Activated CD8-positive, alpha-beta memory T cell treated with anti-CD3 and anti-CD28 coated beads, Interleukin-2, amount 50 U/mL, for 24 hours (primary cell): ENCODE data around the gene SIRT7.

ENCODE experiments used
- DNase-seq: peaks from one replicate; pipeline ENCODE4 v3.0.0-alpha.2; 2020; ENCODE audit errors: extremely low read depth

The SIRT7 gene, protein sequence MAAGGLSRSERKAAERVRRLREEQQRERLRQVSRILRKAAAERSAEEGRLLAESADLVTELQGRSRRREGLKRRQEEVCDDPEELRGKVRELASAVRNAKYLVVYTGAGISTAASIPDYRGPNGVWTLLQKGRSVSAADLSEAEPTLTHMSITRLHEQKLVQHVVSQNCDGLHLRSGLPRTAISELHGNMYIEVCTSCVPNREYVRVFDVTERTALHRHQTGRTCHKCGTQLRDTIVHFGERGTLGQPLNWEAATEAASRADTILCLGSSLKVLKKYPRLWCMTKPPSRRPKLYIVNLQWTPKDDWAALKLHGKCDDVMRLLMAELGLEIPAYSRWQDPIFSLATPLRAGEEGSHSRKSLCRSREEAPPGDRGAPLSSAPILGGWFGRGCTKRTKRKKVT

DNA sequence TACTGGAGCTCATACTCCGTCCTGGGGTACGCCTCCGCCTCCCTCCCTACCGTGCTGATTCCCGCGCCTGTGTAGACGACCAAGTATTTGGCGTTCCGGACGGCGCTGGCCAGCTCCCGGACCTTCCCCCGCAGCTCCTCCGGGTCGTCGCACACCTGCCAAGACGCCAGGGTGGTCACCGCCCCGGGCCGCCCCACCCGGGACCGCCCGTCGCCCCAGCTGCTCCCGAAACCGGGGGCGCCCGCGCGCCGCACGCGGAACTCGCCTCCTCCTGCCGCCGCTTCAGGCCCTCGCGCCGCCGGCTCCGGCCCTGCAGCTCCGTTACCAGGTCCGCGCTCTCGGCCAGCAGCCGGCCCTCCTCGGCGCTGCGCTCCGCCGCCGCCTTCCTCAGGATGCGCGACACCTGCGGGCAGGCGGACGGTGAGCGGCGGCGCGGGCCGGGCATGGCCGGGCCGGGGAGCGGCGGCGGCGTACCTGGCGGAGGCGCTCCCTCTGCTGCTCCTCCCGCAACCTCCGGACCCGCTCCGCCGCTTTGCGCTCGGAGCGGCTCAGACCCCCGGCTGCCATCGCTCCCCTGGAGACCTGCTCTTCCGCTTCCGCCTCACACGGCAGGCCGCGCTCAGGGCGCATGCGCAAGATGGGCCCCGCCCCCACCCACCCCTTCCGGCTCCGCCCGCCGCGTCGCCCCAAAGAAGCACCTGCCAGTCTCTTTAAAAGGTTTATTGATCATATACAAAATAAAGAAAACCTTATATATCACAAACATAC, at the start of gene SIRT7:
Gene SIRT7, minus strand, starts transcription at position 612 of the 768 bp plus-strand sequence. Its CDS starts 45 bp downstream, at position 567.
- DNase-seq = peak; percentile 54

DNA sequence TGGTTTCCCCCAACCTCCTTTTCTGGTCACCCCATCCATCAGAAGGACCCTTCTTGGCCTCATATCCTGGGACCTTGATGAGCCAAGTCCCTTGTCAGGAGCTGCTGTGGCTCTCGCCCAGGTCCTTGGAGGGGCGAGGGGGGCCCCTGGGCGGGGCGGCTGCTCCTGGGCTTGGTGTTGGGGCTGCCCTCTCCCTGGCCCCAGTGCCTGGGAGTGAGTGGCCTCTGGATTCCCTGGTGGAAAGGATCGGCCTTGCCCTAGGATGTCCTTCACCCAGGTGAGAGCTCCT, 49.2 kb upstream of the SIRT7 start:
- DNase-seq = no peak

DNA sequence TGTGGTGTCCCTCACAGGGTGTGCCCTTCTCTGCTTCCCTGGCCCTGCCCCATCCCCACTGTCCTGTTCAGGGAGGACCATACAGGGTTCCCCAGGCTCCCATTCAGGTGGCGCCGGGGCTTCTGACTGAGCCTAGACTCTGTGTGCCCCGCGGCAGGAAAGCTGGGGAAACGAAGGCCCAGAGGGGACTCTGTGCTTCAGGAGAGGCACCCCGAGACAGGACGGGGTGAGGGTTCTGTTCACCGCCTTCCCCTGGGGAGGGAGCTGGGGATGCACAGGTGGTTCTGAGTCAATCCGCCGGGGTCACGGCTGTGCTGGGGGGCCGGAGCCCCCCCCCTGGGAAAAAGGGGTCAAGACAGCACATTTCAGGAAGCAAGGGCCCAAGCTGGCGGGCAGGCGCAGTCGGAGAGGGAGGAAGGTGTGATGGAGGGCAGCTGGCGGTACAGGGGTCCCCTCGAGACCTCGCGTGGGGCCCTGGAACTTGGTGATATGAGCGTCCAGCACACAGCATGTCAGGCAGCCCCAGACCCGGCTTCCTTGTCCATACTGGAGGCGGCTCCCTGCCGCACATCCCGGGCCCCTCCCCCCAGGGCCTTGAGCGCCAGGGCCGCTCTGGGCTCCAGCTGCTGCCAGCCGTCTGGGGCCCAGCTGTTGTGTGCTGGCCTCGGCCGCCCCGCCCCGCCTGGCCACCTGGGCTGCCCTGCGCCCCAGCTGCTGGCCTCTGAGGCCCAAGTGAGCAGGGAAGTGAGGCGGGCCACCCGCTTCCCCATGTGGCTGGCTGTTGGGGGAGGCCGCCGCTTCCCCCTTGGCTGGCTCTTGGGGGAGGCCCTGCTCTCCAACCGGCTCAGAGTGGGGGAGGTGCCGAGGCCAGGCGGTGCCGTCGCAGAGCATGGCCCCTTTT, 48.6 kb upstream of the SIRT7 start:
- no peak for DNase-seq

DNA sequence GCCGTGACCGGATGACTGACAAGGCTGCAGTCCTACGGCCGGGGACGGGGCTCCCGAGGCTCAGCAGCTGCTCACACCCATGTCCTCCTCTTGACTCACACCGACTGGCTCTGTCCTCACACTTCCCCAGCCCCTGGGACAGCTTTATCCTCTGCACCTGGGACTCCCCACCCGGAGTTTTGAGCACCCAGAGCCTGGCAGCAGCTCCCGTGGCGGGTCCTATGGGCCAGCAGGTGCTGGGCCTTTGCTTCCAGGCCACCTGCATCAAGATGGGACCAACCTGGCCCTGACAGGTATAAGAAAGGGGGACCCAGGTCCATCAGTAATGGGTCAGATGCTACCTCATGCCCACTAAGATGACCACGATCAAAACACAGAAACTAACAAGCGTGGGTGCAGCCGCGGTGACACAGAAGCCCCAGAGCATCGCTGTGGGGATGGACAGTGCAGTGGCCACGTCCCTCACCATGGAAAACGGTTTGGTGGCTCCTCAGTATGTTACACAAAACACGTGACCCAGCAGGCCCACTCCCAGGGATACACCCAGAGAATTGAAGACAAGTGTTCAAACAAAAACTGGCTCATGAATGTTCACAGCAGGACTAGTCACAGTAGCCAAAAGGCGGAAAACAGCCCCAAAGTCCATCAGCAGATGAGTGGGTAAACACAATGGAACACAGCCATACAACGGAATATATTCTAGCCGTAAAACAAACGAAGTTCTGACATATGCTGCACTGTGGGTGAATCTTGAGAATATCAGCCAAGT, 46.3 kb upstream of the SIRT7 start:
- no peak for DNase-seq

DNA sequence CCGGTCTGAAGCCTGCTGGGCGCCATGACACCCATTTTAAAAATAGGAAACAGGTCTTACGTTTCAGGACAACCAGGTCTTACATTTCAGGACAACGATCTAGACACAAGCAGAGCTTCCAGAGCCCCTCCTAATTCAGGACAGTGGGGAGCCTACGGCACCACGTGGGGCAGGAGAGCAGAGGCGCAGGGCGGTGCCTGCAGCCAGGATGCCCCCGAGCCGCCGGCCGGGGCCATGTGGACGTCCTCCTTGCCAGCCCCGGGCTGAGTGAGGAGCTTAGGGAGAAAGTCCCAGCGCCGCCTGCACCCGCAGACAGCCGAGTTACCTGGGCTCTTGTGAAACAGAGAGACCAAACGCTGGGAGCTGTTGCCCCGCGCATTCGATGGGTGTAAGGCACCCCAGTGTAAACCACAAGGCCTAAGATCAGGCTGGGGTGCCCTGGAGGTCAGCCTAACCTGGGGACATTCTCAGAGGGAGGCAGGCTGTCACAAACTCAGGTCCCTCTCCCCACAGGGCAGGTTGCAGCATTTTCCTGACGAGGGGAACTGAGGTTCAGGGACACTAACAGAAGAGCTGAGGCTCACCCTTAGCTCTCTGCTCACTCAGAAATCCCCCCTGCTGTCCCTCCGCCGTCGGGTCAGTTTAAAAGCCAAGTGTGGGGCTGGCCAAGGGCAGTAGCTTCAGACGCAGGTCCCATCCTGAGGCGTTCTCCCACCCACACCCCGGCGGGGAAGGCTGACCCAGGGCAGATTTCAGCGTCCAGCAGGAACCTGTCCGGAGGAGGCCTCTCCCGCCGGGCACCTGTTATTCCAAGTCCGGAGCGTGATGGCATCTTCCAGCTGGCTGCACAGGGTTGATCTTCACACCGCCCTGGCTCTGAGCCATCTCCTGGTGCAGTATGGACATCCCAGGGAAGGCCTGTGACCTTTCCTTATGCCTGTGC, 44.8 kb upstream of the SIRT7 start:
- DNase-seq = no peak

DNA sequence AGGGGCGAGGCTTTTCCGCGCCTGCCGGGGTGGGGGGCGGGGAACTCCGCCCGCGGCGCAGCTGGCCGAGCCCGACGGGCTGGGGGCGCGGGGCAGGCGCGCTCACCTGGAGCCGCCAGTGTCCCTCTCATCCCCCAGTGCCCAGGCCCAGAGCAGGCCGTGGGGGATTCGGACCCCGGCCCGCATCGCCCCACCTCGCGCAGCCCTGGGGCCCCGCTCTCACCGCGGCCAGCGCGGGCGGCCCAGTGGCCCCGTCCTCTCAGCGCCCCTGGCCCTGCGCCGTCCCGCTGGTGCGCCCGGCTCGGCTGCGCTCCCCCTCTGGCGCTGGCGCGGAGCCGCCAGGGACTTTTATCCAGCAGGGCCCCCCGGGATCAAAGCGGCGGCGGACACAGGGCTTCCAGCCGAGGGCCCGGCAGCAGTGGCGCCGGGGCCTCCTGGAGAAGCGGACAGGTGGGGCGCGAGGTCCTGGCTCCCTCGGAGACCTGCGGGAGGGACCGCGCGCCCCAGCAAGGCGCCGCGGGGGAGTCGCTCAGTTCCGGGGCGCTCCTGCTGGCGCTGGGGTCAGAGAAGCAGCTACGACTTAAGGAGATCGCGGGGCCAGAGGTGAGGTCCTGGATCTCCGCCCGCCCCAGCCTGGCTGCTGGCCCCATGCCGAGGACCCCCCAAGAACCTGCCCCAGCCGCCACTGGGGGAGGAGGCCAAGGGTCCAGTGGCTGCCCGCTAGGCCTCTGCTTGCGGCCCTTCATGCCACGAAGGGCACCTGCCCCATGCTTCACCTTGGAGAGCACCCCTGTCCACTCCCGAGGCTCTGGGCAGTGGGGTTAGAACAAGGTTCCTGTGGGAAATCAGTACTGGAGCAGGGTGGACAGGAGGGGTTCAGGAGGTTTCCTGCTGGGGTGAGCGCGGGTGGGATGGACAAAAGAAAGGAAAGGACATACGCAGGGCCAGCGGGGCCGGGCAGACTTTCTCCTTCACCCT, 43.8 kb upstream of the SIRT7 start:
- no peak for DNase-seq

DNA sequence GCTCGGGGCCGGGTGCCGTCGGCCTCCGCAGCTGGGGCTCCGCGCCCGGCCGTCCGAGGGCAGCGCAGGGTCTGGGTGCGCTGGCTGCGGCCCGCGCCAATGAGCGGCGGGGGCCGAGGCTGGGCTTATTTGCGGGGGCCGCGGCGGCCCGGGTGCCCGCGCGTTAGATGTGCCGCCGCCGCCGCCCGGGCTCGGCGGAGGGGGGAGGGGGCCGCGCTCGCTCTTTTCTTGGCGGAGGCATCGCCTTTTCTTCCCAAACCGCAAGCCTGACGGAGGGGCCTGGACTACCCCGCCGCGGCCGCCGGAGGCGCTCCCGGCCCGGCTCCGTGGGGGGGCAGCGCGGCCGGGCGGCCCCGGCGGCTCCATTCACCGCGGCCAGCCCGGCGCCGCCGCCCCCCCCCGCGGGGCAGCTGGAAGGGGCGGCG, 43.1 kb upstream of the SIRT7 start, which contains the start of gene NOTUM:
Gene NOTUM, minus strand, starts transcription at position 101 of the 425 bp plus-strand sequence. CDS start 278 bp downstream, outside the sequence.
- no peak for DNase-seq

DNA sequence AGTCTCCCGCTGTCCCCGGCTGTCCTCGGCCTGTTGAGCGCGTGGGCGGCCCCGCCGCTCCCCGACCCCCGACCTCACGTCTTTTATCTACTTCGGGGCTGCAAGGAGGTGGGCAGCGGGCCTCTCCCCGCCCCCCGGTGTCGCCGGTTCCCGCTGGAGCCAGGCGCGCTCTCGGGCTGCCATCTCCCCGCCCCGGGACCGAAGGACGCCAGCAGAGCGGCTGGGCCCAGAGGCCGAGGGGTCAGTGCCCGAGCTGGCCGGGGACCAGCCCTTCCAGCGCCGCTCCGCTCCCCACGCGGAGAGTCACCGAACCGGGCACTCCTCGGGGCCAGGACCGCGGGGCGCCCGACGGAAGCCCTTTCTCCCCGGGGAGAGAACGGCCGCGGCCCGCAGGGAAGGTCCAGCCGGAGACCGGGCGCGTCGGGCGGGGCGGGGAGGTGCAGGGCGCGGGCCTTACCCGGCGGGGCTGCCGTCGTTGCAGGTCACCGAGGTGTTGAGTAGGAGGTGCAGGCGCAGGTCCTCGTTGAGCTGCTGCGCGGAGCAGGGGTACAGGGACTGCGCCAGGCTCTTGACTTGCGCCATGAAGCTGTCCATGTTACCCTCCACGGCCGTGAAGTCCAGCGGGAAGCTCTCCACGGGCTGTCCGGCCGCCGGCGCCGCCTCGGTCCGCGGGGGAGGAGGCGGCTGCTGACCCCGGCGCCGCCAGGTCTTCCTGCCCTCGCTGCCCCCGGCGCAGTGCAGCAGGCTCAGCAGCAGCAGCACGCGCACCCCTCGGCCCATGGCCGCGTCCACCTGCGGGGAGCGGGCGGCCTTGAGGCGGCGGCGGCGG, 42.4 kb upstream of the SIRT7 start:
- no peak for DNase-seq

DNA sequence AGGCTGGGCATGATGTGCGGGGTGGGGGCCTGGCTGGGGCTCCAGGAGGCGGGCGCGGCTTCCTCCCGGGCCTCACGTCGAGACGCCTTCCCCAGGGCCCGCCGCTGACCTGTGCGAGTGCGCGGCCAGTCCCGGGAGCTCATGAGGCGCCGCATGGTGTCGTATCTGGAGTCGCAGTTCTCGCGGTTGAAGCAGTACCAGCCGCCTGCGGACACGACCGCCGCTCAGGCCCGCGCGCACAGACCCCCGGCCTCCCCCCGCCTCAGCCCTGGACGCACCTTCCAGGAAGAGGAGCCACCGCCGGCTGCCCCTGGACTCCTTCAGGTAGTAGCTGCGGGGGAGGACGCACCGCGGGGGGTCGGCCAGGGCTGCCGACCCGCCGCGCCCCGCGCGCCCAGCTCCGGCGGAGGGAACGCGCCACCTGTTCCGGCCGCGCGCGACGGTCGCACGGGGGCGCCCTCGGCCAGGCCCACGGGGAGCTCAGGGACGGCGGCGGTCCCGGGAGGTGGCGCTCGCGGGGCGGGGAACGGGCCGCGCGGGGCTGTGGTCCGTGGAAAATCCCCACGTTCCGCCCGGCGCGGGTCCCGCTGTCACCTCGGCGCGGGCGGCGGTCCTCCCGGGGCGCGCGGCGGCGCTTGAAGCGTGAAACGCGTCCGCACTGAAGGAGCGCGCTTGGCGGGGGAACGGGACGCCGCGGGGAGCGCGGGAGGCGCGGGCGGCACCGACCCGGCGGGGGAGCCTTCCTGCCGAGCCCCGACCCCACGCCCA, 41.6 kb upstream of the SIRT7 start:
- DNase-seq = no peak

DNA sequence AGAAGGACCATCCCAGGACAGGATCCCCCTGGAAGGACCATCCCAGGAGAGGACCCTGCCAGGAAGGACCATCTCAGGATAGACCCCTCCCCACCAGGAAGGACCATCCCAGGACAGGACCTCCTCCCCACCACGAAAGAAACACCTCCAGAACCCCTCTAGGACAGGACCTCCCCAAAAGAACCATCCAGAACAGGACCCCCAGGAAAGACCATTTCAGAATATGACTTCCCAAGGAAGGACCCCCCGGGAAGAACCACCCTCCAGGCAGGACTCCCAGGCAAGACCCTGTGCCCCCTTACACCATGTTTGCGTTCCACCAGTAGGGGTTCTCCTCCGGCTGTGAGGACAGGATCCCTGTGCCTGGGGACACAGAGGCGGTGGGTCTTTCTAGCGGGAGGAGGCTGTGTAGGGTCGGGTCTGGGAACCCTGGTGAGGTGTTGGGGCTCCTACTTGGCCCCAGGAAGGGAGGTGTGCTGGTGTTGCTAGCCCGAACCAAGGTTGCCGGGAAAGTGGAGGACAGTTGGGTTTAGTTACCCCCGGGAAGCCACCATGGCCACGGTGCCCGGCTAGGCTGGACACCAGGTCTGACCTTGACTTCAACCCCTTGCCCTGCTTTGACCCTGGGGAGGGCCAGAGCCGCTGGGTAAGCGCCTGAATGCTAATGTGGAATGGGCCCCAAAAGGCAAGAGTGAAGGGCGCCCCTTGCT, 40.8 kb upstream of the SIRT7 start:
- no peak for DNase-seq

DNA sequence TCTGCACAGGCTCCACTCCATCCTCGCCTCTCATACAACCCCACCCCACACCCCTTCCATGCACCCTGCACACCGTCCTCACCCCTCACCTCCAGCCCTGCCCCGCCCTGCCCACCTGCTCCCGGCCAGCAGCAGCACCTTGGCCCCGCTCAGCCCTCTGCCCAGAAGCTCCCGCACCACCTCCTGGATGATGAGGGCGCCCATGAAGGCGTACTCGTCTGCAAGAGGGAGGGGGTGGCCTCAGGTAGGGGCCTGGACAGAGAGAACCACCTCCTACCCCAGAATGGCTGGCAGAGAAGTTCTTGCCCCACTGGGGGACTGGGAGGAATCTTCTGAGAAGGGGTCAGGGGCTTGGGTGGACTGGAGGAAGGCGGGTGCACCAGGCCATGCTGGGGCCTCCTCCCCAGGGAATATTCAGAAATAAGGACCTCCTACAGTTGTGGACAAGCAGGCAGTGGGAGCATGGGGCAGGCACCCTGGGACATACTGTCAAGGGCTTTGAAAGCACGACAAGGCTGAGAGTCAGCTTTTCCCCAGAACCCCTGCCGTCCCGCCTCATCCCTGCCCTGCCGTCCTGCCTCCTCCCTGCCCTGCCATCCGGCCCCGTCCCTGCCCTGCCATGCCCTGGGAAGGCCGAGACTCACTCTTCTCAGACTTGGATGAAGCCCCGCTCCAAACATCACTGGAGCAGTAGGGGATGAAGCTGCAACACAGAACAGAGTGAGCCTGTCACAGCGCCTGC, 39.9 kb upstream of the SIRT7 start:
- no peak for DNase-seq

DNA sequence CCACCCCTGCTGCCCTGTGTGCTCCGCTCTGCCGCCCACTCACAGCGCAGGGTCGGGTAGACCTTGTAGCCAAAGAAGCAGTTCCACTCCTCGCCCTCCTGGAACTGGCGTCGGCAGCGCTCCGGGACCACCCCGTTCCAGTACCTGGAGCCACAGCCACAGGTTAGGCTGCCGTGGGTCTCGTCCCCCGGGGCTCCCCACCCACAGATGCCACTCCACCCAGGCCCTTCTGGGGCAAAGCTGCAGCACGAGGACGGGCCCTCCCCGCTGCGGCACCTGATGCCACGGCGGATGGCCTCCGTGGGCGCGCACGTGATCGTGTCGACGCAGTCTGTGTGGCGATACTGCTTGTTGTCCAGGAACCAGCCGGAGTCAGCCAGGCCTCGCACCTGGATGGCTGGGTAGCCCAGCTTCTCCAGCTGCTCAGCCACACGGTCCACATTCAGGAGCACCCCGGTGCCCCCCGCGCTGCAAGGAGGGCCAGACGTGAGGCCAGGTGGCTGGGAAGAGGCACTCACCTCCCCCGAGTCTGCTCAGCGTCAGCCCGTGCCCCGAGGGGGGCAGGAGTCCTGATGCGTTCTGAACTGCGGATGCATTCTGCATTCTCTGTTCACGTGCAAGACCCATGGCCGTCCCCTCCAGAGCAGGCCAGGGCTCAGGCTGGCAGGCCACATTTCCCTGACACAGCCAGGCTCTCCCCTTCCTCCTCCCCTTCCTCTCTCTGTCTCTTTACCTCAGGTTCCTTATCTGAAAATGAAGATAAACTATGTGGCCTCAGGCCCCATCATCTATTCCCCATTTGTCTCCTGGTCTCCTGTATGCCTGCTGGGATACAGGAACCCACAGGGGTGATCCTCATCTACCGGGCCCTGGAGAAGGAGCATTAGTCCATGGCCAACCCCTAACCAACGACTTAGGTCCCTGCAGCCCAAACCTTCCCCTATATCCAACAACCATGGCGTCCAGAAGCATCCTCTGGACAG, 38.9 kb upstream of the SIRT7 start:
- DNase-seq = no peak

DNA sequence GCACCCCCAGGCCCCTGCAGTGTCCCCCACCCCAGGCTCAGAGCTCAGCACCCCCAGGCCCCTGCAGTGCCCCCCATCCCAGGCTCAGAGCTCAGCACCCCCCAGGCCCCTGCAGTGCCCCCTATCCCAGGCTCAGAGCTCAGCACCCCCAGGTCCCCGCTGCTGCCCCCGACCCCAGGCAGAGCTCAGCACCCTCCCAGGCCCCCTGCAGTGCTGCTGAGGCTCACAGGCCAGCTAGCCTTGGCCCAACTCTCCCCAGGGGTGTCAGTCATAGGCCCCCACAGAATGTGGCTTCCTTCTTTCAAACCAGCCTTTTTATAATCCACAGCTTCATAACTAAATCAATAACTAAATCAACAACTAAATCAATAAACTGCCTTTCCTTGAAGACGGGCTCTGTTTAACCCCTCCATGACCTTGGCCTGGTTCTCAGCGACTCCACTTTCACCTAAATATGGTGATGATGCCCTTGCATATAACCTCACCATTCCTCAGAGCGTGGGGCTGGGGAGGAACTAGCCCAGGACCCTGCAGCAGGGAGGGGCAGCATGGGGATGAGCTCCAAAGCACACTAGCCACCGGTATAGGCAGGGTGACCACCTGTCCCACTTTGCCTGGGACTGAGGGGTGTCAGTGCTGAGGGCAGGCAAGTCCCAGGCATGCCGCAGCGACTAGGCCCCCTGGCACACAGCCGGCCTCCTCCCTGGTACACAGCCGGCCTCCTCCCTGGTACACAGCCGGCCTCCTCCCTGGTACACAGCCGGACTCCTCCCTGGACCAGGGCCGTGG, 38.0 kb upstream of the SIRT7 start:
- DNase-seq = no peak
